ENCODE measurements around the gene HECTD4.

Gene HECTD4

DNA sequence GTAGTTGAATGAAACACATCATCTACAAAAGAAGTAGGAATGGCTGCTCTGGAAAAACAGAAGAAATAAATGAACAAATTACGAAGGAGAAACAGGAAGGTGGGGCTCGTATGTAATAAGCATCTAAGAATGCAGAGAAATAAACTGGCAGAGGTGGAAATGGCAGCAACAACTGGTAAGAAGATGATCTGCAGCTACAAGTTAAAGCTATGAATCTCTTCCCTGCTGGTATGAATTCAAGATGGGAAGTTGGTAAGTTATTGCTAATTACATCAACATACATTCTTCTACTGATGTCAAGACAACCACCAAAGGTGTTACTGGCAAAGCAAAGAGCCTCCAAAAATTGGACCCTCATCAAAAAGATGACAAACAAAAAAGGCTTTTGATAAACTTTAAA is 59.8 kb downstream of the HECTD4 start:
- peak; percentile 17 for DNase-seq (ENCODE audit: low read depth)

DNA sequence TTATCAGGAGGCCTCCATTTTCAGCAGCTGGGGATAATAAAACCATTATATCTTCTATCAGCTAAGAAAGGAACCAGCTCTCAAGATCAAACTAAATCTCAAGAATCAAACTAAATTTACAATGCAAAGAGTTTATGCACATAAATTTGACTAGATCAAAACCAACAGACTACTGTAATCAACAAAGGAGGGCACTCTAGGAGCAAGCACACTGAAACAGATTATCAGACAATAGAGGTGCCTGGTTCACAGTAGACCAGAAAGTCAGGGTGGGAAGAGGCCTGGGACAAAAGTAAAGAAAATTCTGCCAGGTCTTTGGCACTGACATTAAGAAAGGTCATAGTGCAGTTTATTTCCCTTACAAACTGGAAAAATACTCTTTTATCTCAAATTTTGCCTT is 61.0 kb downstream of the HECTD4 start:
- no peak for DNase-seq (ENCODE audit: low read depth)

DNA sequence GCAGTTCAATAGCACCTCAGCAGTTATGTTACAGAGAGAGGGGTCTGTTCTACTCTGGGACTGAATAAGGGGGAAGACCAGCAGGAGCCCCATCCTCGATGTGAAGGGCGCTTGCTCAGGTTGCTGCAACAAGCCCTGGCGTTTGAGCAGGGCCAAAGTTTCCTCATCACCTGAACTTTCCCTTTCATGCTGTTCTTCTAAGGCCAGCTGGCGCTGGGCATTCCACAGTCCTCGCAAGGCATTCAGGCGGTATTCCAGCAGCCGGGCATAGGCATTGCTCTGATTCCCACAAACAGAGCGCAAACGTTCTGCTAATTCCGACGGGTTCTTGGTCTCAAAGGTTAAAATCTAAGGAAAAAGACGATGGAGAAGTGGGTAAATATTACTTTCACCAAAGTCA is 62.8 kb downstream of the HECTD4 start:
- DNase-seq (ENCODE audit: low read depth) = no peak

DNA sequence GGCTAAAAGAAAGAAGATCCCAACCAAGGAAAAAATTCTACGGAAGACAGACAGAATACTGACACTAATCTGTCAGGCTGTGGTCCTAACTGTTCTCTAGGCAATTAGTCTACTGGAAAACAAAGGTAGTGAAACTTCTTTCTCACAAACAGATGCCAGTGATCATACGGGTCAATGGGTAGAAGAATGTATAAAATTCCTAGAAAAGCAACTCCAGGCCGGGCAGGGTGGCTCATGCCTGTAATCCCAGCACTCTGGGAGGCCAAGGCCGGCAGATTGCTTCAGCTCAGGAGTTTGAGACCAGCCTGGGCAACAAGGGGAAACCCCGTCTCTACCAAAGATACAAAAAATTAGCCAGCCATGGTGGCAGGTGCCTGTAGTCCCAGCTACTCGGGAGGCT is 64.8 kb downstream of the HECTD4 start:
- DNase-seq (ENCODE audit: low read depth) = no peak

GRCh38 chr12:112314981-112315380 is 67.2 kb downstream of the HECTD4 start:
- DNase-seq (ENCODE audit: low read depth) = peak; percentile 35

DNA sequence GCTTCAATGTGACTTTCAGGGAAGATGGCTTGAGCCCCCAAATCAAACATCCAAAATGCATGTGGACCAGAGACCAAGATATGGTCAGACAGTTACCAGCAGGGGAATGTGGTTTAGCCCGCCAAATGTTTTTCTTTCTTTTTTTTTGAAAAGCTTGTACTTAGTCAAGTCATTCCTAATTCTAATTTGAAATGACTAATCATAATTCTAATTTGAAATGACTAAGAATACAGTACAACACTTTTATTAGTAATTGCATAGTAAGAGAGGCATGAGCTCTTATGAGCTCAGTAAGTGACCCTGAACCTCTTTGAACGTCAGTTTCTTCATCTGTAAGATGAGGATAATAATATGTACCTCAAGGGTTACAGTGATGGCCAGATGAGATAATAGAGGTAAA is 72.4 kb downstream of the HECTD4 start:
- DNase-seq (ENCODE audit: low read depth) = peak; percentile 56

DNA sequence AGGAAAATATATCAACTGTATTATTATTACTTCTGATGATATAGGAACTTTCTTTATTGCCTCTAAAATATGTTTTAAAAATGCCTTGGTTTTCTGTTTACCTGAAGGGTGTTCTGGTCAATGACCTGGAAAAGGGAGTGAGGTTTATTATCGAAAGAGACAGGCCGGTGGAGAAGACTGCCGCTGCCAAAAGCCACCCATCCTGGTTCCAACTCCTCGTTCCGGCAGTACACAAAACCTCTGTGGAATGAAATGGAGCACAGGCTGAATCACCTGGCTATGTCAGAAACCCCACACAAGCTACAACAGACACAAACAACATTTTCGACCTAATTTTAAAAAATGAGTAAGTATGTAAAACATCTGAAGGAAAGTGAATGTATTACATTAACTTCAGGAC is 73.6 kb downstream of the HECTD4 start:
- DNase-seq (ENCODE audit: low read depth) = no peak

DNA sequence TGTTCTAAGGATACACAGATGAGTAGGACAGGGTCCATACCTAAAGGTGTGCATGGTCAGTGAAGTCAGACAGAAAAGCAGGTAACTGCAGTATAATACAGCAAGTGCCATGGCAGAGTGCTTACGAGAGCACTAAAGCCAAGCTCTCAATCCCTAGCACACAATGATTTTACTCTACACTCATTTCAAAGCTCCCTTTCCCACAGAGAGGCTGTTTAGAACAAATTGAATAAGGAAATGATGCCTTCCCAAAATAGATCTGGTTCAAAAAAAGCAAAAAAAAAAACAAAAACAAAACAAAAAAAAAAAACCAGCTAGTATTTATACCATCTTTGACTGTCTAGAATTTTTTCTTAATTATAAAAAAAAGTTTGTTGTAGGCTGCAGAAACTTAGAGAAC is 74.1 kb downstream of the HECTD4 start:
- DNase-seq (ENCODE audit: low read depth) = no peak

- no peak for DNase-seq (ENCODE audit: low read depth)
These were observed 74.8 kb downstream of the HECTD4 start for GRCh38 chr12:112307317-112308011.

GRCh38 chr12:112305951-112306350 is 76.3 kb downstream of the HECTD4 start:
- DNase-seq (ENCODE audit: low read depth) = no peak

DNA sequence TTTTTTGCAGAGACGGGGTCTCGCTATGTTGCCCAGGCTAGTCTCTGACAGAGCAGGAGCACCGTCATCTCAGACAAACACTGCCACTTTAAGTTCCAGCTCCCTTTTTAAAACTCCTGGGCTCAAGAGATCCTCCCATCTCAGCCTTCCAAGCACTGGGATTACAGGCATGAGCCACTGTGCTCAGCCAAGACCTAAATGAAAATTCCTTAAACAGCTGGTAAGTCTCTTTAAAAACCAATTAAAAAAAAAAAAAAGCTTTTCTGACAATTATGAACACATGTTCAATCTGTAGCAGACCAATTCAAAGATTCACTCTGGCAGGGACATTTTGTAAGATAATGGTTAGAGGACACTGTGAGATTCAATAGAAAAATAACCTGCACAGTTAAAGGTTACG is 77.8 kb downstream of the HECTD4 start:
- no peak for DNase-seq (ENCODE audit: low read depth)

- no peak for DNase-seq (ENCODE audit: low read depth)
These were observed 78.4 kb downstream of the HECTD4 start for GRCh38 chr12:112303799-112304198.

- peak; percentile 83 for DNase-seq (ENCODE audit: low read depth)
These were observed 79.2 kb downstream of the HECTD4 start for GRCh38 chr12:112303004-112303403.

GRCh38 chr12:112299704-112300103 is 82.5 kb downstream of the HECTD4 start:
- no peak for DNase-seq (ENCODE audit: low read depth)

DNA sequence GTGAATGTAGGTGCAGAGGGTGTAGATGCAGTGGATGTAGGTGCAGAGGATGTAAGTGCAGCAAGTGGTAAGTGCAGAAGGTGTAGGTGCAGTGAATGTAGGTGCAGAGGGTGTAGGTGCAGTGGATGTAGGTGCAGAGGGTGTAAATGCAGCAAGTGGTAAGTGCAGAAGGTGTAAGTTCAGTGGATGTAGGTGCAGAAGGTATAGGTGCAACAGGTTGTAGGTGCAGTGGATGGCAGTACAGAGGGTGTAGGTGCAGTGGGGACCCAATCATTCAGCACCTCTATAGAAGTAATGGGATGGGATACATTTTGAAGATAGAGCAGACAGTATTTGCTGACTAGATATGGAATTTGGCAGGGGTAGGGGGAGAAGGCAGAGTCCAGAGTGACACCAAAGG is 85.0 kb downstream of the HECTD4 start:
- DNase-seq (ENCODE audit: low read depth) = no peak

- no peak for DNase-seq (ENCODE audit: low read depth)
These were observed 86.0 kb downstream of the HECTD4 start for GRCh38 chr12:112296183-112296582.

DNA sequence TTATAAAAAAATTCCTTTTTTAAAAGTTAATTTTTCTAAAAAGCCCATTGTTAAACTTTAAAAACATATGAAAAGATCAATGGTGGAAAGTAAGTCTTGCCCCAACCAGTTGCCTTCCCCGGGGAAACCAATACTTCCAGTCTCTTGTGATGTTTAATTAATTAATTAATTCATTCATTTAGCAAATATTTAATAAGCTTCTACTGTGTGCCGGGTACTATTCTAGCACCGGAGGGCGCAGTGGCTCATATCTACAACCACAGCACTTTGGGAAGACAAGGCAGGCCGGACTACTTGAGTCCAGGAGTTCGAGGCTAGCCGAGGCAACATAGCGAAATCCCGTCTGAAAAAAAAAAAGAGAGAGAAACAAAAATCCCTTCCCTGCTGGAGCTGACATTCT is 87.4 kb downstream of the HECTD4 start:
- peak; percentile 27 for DNase-seq (ENCODE audit: low read depth)

DNA sequence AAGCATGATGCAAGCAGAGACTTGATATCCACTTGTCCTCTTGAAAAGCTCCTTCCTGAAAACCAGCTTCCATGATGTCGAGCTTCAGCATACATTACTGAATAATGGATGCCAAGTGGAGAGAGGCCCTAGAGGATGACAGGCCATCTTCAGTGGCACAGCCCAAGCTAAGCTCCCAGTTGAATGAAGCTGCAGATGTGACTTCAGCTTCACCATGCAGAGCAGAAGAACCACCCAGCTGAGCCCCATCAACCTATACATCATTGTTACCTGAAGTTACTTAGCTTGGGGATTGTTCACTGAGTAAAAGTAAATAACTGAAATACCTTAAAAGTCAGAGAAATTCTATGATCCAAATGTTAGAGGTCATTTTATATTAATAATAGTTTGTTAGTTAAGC is 93.6 kb downstream of the HECTD4 start:
- DNase-seq (ENCODE audit: low read depth) = no peak

GRCh38 chr12:112285600-112286401 is 96.4 kb downstream of the HECTD4 start:
- no peak for DNase-seq (ENCODE audit: low read depth)

GRCh38 chr12:112283546-112283945 is 98.7 kb downstream of the HECTD4 start:
- DNase-seq (ENCODE audit: low read depth) = no peak

DNA sequence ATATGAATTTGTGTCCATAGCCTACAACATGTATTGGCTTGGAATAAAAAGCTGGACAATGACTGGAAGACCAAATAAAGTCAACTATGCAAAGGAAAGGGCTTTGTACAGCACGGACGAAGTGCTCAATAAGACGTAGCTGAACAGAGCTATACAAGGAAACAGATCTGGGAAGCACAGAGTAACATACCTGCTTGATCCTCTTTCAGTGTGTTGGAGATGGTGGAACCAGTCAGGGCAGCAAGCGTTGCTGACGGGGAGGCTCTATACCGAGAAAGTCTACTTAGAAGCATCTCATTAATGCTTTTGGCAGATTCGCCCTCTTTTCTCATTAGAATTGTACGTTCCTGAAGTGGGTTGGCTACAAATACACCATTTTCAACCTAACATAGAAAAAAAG is 99.3 kb downstream of the HECTD4 start:
- no peak for DNase-seq (ENCODE audit: low read depth)

DNA sequence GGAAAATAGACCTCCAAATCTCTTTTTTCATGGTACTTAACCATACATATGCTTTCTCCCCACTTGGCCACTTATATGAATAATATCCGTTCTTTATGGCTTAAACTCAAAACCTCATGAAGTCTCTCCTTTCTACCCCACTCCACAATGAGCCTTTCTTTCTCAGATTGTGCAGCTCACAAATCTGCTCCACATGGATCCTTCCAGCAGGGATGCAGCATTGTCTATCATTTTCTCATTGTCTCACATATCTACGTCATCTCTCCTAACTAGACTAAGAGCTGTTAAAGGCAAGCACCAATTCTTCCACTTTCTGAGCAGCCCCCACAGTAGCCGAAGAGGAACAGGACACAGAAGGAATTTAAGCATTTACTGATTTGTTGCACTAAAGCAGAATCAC is 106.4 kb downstream of the HECTD4 start:
- DNase-seq (ENCODE audit: low read depth) = no peak

DNA sequence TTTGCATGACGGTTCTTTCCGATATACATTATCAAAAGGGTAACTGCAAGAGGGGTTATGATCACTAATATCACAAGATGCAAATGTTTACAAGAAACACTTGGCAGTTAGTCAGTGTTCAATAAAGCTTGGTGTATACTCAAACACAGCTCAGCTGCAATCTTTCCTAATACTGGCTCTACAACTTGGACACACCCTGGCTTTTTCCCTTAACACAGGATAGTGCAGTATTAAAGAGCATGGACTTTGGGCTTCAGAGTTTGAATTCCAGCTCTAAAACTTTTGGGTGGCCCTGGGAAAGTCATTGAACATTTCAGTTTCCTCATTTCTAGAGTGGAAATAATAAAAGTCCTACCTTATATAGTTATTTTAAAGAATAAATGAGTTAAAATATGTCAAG is 107.0 kb downstream of the HECTD4 start:
- no peak for DNase-seq (ENCODE audit: low read depth)

DNA sequence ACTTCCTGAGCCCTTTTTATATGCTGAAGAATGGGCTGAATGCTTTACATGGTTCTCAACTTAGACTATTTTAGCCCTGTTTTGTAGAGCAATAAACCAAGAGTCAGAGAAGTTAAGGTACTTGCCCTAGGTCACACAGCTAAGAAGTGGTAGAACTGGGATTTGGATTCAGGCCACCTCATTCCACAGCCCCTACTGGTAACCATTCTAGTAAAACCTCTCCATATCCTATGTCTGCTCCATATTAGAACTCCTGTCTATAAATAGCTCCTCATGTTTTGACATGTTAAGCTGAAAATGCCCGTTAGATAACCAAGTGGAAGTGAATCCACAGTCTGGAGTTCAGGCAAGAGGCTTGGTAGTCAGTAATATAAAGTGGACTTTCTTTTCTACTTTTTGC is 111.6 kb downstream of the HECTD4 start:
- DNase-seq (ENCODE audit: low read depth) = peak; percentile 23
